Kidney (tissue), 14 donors: ENCODE measurements around the gene CDYL. TPM values are rescaled to one million over a fixed set of nuclear protein-coding genes. Genes with fewer than 3 reads are reported as not detected.

Source experiments
- DNase-seq, 5 donors: peaks; one replicate each; pipeline ENCODE4 v3.0.0-alpha.2; 2013 to 2020
- FAIRE-seq: peaks from 2 replicates; lab custom pipeline; 2012; peaks lifted over from hg19 to GRCh38; lab: Jason Lieb, UNC
- H3K27ac ChIP-seq, 2 donors: one replicate each; pipeline ENCODE4 v1.7.0; 2013; ENCODE audit warnings: low read depth in 2 of 2, low read length in 2 of 2, inconsistent platforms in 1 of 2
- H3K27me3 ChIP-seq: one replicate; pipeline ENCODE4 v1.7.1; 2013; ENCODE audit warnings: low read length, inconsistent platforms; ENCODE audit not compliant: control insufficient read depth, insufficient read depth
- H3K36me3 ChIP-seq, 3 donors: one replicate each; pipeline versions ENCODE4 v1.7.0 to v1.7.1; 2013; ENCODE audit warnings: low read length in 3 of 3, control low read depth in 1 of 3, inconsistent platforms in 1 of 3; ENCODE audit not compliant: insufficient read depth in 3 of 3, control insufficient read depth in 2 of 3
- H3K4me1 ChIP-seq, 3 donors: one replicate each; pipeline versions ENCODE4 v1.7.0 to v1.7.1; 2013; ENCODE audit warnings: low read length in 3 of 3, inconsistent platforms in 1 of 3, low read depth in 1 of 3; ENCODE audit not compliant: control insufficient read depth in 2 of 3, insufficient read depth in 2 of 3
- H3K4me3 ChIP-seq, 3 donors: one replicate each; pipeline versions ENCODE4 v1.7.0 to v1.8.1; 2013; ENCODE audit warnings: low read length in 3 of 3, control low read depth in 1 of 3, inconsistent platforms in 1 of 3
- H3K9ac ChIP-seq, 3 donors: one replicate each; pipeline versions ENCODE4 v1.7.0 to v1.7.1; 2013; ENCODE audit warnings: low read length in 3 of 3, control low read depth in 1 of 3, inconsistent platforms in 1 of 3
- H3K9me3 ChIP-seq, 3 donors: one replicate each; pipeline versions ENCODE4 v1.7.0 to v1.7.1; 2013; ENCODE audit warnings: low read length in 3 of 3, control low read depth in 1 of 3, inconsistent platforms in 1 of 3; ENCODE audit not compliant: control insufficient read depth in 2 of 3, insufficient read depth in 1 of 3
- intact Hi-C: fragments of 100-400 bp; cut with DNase I; formaldehyde crosslinking; loops from one replicate; pipeline ENCODE4 v1.11.1; 2022
- polyA plus RNA-seq: library from polyadenylated mRNA; stranded (reverse); fragments of 350-450 nt; fragmentation: Illumina TruSeq; extraction: RNeasy Lipid Tissue Mini Kit (QIAGEN cat#74804); gene quantifications from one replicate; pipeline ENCODE4 v1.2.3, GENCODE V29; 2014; ENCODE audit warnings: low read depth, low replicate concordance; ENCODE audit not compliant: insufficient read depth
- total RNA-seq: library from RNA; stranded (reverse); fragmentation: NEBNext Ultra II Directional; extraction: Animal tissue kit (Norgen Biotek cat#: 25700); gene quantifications from one replicate; pipeline ENCODE4 v1.2.1, GENCODE V29; 2021
- TF ChIP-seq, protein P1 (sequence below): IDR thresholded peaks from 3 replicates; pipeline ENCODE4 v1.5.1; 2012; ENCODE audit warnings: mild to moderate bottlenecking, moderate library complexity, borderline replicate concordance; ENCODE audit not compliant: insufficient read depth; ENCODE audit errors: extremely low read depth
- donor health status: control.
- donor health status: control.
- donor health status: control.
- donor health status: control.
- donor health status: control.
- donor health status: DM: yes; HTN: yes; CAD: no.
- donor health status: Normal renal cell carcinoma (clear cell type).

CDYL gene
- total and polyA plus RNA-seq, 2 donors from 2014 or later: 7.4 to 46.8 TPM

- H3K9ac ChIP-seq: peak overlapping the region in 1 of 3 donors; percentile 14
- intact Hi-C loops: no loop called here
- TF ChIP-seq, protein P1, sequence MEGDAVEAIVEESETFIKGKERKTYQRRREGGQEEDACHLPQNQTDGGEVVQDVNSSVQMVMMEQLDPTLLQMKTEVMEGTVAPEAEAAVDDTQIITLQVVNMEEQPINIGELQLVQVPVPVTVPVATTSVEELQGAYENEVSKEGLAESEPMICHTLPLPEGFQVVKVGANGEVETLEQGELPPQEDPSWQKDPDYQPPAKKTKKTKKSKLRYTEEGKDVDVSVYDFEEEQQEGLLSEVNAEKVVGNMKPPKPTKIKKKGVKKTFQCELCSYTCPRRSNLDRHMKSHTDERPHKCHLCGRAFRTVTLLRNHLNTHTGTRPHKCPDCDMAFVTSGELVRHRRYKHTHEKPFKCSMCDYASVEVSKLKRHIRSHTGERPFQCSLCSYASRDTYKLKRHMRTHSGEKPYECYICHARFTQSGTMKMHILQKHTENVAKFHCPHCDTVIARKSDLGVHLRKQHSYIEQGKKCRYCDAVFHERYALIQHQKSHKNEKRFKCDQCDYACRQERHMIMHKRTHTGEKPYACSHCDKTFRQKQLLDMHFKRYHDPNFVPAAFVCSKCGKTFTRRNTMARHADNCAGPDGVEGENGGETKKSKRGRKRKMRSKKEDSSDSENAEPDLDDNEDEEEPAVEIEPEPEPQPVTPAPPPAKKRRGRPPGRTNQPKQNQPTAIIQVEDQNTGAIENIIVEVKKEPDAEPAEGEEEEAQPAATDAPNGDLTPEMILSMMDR: no peak
- peak overlapping the region in 1 of 2 donors; percentile 60 for H3K27ac ChIP-seq
- H3K9me3 ChIP-seq: no peaks in the 10 kb centered on the region
- peaks cover 0 to 18% (median 11%) of the 10 kb centered on the region in 3 donors for H3K4me1 ChIP-seq
- no peak overlapping the region for H3K4me3 ChIP-seq
- no peaks in the 10 kb centered on the region for H3K27me3 ChIP-seq
- DNase-seq (peak in 2 of 5 donors; percentile 42 to 43), FAIRE-seq (no peak)
- no peaks in the 10 kb centered on the region for H3K36me3 ChIP-seq
Measured at GRCh38 chr6:4913705-4914419, 137.7 kb downstream of the CDYL start.

GRCh38 chr6:4914420-4915159 is 138.4 kb downstream of the CDYL start:
- intact Hi-C loops: no loop called here
- peaks cover 0 to 18% (median 11%) of the 10 kb centered on the region in 3 donors for H3K4me1 ChIP-seq
- no peak overlapping the region for H3K27ac ChIP-seq
- no peak for FAIRE-seq
- peak overlapping the region in 1 of 3 donors; percentile 14 for H3K9ac ChIP-seq
- H3K36me3 ChIP-seq: no peaks in the 10 kb centered on the region
- no peak overlapping the region for H3K4me3 ChIP-seq
- H3K27me3 ChIP-seq: no peaks in the 10 kb centered on the region
- peak in 4 of 5 donors; percentile 78 to 91 (median 80) for DNase-seq
- no peaks in the 10 kb centered on the region for H3K9me3 ChIP-seq
- TF ChIP-seq, protein P1: no peak

GRCh38 chr6:4916954-4917561 is 140.9 kb downstream of the CDYL start:
- FAIRE-seq (no peak), DNase-seq (no peak)
- intact Hi-C loops: no loop called here
- TF ChIP-seq, protein P1: no peak
- H3K27ac ChIP-seq: no peak overlapping the region
- no peak overlapping the region for H3K9ac ChIP-seq
- no peaks in the 10 kb centered on the region for H3K27me3 ChIP-seq
- no peak overlapping the region for H3K4me3 ChIP-seq
- no peaks in the 10 kb centered on the region for H3K9me3 ChIP-seq
- H3K4me1 ChIP-seq: peaks cover 0 to 14% (median 9%) of the 10 kb centered on the region in 3 donors
- H3K36me3 ChIP-seq: no peaks in the 10 kb centered on the region
